Right kidney (tissue), 1 donor: ENCODE measurements around the gene GHRH.

ENCODE experiments used
- DNase-seq: peaks from one replicate; pipeline ENCODE4 v3.0.0-alpha.2; 2016

Gene GHRH

GRCh38 chr20:37260923-37261322 lies 691 bp downstream of the GHRH start:
- no peak for DNase-seq

- DNase-seq: no peak
Observed at GRCh38 chr20:37259865-37260264, 1.7 kb downstream of the GHRH start.

- DNase-seq: no peak
Observed at GRCh38 chr20:37259031-37259430, 2.6 kb downstream of the GHRH start.

GRCh38 chr20:37257988-37258387 lies 3.6 kb downstream of the GHRH start:
- DNase-seq: no peak

- no peak for DNase-seq
Observed at GRCh38 chr20:37257530-37257929, 4.1 kb downstream of the GHRH start.

GRCh38 chr20:37256286-37256685 lies 5.3 kb downstream of the GHRH start:
- no peak for DNase-seq

- no peak for DNase-seq
Observed at GRCh38 chr20:37254114-37254878, 7.3 kb downstream of the GHRH start.

- DNase-seq: no peak
Observed at GRCh38 chr20:37253087-37253486, 8.5 kb downstream of the GHRH start.

- no peak for DNase-seq
Observed at GRCh38 chr20:37251825-37252477, 9.7 kb downstream of the GHRH start.

- DNase-seq: no peak
Observed at GRCh38 chr20:37249304-37249703, 12.3 kb downstream of the GHRH start.

- DNase-seq: no peak
Observed at GRCh38 chr20:37247547-37247946, 14.1 kb downstream of the GHRH start.

GRCh38 chr20:37246736-37247135 lies 14.9 kb downstream of the GHRH start:
- no peak for DNase-seq

- no peak for DNase-seq
Observed at GRCh38 chr20:37245216-37246150, 16.1 kb downstream of the GHRH start.

- DNase-seq: no peak
Observed at GRCh38 chr20:37244572-37244957, 17.0 kb downstream of the GHRH start.

- DNase-seq: no peak
Observed at GRCh38 chr20:37243937-37244571, 17.6 kb downstream of the GHRH start.

- no peak for DNase-seq
Observed at GRCh38 chr20:37243076-37243936, 18.3 kb downstream of the GHRH start.

- DNase-seq: no peak
Observed at GRCh38 chr20:37242503-37242902, 19.1 kb downstream of the GHRH start.

- no peak for DNase-seq
Observed at GRCh38 chr20:37240337-37241067, 21.1 kb downstream of the GHRH start.

GRCh38 chr20:37238935-37239451 lies 22.6 kb downstream of the GHRH start:
- DNase-seq: no peak

- DNase-seq: no peak
Observed at GRCh38 chr20:37238426-37238825, 23.2 kb downstream of the GHRH start.

- DNase-seq: no peak
Observed at GRCh38 chr20:37237656-37238055, 24.0 kb downstream of the GHRH start.
